Central memory CD8-positive, alpha-beta T cell (primary cell): Measurements from ENCODE around the gene HSPA6.
"Not testable (repeated sequence)": the region's sequence is repeated elsewhere in the genome, so short reads cannot be mapped to it uniquely, and the experiment has no call there.

Source experiments
- ATAC-seq: fragments of 150-1000 bp; cut with Tn5 transposase; replicated peaks from 2 replicates; pipeline ENCODE4 v1.10.0; 2022; ENCODE audit warnings: mild to moderate bottlenecking, moderate FRiP score, moderate number of reproducible peaks; ENCODE audit not compliant: poor library complexity, severe bottlenecking; ENCODE audit errors: extremely low read depth
- DNase-seq, 2 donors: peaks; one replicate each; pipeline ENCODE4 v3.0.0; 2021; ENCODE audit warnings: low spot score in 2 of 2
- H3K27ac Mint-ChIP-seq: one replicate; pipeline ENCODE4 v1.8.0; 2022; ENCODE audit warnings: low read depth, mild to moderate bottlenecking, moderate library complexity, mixed read lengths
- H3K27me3 Mint-ChIP-seq: one replicate; pipeline ENCODE4 v1.8.0; 2022; ENCODE audit warnings: mixed read lengths
- H3K36me3 Mint-ChIP-seq: one replicate; pipeline ENCODE4 v1.8.0; 2022; ENCODE audit warnings: mild to moderate bottlenecking, moderate library complexity, mixed read lengths; ENCODE audit not compliant: insufficient read depth
- H3K4me1 Mint-ChIP-seq: one replicate; pipeline ENCODE4 v1.8.0; 2022; ENCODE audit warnings: mixed read lengths
- H3K4me3 Mint-ChIP-seq: one replicate; pipeline ENCODE4 v1.8.0; 2022; ENCODE audit warnings: mild to moderate bottlenecking, moderate library complexity, mixed read lengths
- H3K9me3 Mint-ChIP-seq: one replicate; pipeline ENCODE4 v1.8.0; 2022; ENCODE audit warnings: mixed read lengths

HSPA6 gene

DNA sequence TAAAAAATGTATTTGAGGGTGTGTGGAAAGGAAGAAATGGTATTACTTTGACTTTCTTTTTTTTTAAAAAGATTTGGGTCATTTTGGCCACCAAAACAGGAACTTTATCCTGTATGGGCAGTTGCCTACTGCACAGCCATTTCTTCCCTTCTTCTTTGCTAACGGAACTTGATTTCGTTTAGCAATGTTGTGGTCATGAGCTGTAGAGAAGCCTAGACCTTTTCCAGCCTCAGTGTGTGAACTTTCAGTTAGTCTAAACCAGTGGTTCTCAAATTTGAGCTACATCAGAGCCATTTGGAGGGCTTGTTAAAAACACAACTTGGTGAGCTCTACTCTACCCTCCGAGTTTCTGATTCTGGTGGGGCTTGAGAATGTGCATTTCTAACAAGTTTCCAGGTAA lies 38.1 kb downstream of the HSPA6 start:
- not testable (repeated sequence) for H3K36me3 Mint-ChIP-seq, ATAC-seq, H3K27ac Mint-ChIP-seq, H3K4me3 Mint-ChIP-seq, H3K27me3 Mint-ChIP-seq, DNase-seq, H3K9me3 Mint-ChIP-seq
- H3K4me1 Mint-ChIP-seq = peaks cover 16% of the 10 kb centered on the region

DNA sequence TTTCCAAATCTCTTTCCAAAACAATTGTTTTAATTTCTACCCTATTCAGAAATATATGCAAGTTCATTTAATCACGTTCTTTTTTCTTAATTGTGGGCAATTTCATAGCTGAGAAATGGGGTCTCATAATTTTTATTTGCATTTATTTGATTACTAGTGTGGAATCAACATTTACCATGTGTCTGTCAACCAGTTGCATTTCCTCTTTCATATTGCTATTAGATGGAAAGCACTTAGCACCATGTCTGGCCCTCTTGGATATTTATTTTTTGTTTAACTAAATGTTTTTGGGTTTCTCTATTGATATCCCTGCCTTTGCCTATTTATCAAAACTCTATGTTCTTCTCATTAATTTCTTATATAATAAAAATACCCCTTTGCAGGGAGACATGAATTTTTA lies 39.2 kb downstream of the HSPA6 start:
- DNase-seq, H3K36me3 Mint-ChIP-seq, H3K27me3 Mint-ChIP-seq, H3K9me3 Mint-ChIP-seq, H3K4me3 Mint-ChIP-seq, ATAC-seq, H3K27ac Mint-ChIP-seq: not testable (repeated sequence)
- peaks cover 16% of the 10 kb centered on the region for H3K4me1 Mint-ChIP-seq

DNA sequence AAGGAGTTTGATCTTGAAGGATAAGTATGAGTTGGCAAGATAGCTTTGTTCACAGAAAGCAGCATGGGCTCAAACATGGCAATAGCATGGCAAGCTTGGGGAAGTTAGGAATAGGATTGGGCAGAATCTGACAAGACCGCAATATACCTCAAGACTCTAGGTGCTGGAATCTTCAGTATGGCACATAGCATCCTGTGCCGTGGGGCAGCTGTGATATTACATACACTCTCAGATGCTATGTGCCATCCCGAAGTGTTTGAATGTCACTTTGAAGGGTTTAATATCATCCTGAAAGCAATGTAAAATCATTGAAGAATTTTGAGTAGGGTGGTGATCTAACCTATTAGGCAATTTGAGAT lies 42.2 kb downstream of the HSPA6 start:
- not testable (repeated sequence) for H3K4me1 Mint-ChIP-seq, H3K27me3 Mint-ChIP-seq, DNase-seq, H3K4me3 Mint-ChIP-seq, H3K9me3 Mint-ChIP-seq, ATAC-seq, H3K36me3 Mint-ChIP-seq, H3K27ac Mint-ChIP-seq

DNA sequence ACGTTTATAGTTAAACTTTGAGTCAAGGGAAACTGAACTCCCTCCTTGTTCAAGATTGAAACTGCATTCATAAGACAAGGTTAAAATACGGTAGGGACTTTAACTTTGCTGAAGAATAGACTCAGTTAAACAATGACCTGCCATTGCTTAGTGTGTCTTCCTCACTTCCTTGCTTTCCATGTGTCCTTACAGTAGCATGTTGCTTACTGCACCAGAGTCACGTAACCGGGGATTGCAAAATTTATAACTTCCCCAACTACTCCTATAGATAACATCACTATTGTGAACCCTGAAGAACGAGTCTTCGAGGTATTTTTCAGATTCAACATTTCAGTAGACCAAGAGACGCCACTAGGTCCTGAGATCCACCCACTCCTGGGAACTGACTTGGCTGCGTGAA lies 47.4 kb downstream of the HSPA6 start:
- not testable (repeated sequence) for H3K36me3 Mint-ChIP-seq, ATAC-seq, H3K27ac Mint-ChIP-seq, H3K27me3 Mint-ChIP-seq, H3K4me3 Mint-ChIP-seq, H3K9me3 Mint-ChIP-seq, H3K4me1 Mint-ChIP-seq, DNase-seq
